ENCODE data around the gene UVRAG.

DNA sequence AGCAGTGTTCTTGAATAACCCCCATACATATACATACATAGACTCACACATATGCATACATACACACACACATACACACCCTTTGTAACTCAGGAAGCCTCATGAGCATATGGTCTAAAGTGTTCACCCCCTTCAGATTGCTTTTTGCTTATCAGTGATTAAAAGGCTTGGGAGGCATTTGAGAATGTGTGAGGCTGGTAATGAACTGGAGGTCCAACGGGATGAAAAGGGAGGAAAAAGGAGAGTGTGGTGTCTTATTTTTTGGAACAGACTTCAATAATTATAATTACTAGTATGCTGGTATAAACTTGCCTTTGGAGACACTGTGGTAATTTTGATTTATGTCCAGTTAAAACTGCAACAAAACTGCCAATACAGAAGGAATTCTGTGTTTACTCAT lies 124.5 kb downstream of the UVRAG start:
- TF ChIP-seq, protein P1, sequence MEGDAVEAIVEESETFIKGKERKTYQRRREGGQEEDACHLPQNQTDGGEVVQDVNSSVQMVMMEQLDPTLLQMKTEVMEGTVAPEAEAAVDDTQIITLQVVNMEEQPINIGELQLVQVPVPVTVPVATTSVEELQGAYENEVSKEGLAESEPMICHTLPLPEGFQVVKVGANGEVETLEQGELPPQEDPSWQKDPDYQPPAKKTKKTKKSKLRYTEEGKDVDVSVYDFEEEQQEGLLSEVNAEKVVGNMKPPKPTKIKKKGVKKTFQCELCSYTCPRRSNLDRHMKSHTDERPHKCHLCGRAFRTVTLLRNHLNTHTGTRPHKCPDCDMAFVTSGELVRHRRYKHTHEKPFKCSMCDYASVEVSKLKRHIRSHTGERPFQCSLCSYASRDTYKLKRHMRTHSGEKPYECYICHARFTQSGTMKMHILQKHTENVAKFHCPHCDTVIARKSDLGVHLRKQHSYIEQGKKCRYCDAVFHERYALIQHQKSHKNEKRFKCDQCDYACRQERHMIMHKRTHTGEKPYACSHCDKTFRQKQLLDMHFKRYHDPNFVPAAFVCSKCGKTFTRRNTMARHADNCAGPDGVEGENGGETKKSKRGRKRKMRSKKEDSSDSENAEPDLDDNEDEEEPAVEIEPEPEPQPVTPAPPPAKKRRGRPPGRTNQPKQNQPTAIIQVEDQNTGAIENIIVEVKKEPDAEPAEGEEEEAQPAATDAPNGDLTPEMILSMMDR (conservative IDR thresholded peaks at IDR 0.05; ENCODE audit: low read depth, low read length), result no peak
- TF ChIP-seq NFE2L2 (IDR thresholded peaks at IDR 0.05; ENCODE audit: low read depth, low read length), result no peak
- no peak for TF ChIP-seq FOS (IDR thresholded peaks at IDR 0.05; ENCODE audit: low read depth, low read length)
- TF ChIP-seq POLR2A (IDR thresholded peaks at IDR 0.05; ENCODE audit: low read depth, low read length), result no peak
- no peak for TF ChIP-seq BHLHE40 (IDR thresholded peaks at IDR 0.05; ENCODE audit: low read depth, low read length)
- no peak for TF ChIP-seq SMC3 (IDR thresholded peaks at IDR 0.05; ENCODE audit: low read depth, low read length)
- TF ChIP-seq, protein P2, sequence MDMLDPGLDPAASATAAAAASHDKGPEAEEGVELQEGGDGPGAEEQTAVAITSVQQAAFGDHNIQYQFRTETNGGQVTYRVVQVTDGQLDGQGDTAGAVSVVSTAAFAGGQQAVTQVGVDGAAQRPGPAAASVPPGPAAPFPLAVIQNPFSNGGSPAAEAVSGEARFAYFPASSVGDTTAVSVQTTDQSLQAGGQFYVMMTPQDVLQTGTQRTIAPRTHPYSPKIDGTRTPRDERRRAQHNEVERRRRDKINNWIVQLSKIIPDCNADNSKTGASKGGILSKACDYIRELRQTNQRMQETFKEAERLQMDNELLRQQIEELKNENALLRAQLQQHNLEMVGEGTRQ (IDR thresholded peaks at IDR 0.05; ENCODE audit: low read depth, low read length), result no peak
- TF ChIP-seq MAFK (IDR thresholded peaks at IDR 0.05; ENCODE audit: low read depth, low read length), result no peak
- no peak for TF ChIP-seq RCOR1 (IDR thresholded peaks at IDR 0.05; ENCODE audit: insufficient replicate concordance, low read length)
- TF ChIP-seq RFX5 (IDR thresholded peaks at IDR 0.05; ENCODE audit: low read depth, low read length), result no peak
- TF ChIP-seq, protein P3, sequence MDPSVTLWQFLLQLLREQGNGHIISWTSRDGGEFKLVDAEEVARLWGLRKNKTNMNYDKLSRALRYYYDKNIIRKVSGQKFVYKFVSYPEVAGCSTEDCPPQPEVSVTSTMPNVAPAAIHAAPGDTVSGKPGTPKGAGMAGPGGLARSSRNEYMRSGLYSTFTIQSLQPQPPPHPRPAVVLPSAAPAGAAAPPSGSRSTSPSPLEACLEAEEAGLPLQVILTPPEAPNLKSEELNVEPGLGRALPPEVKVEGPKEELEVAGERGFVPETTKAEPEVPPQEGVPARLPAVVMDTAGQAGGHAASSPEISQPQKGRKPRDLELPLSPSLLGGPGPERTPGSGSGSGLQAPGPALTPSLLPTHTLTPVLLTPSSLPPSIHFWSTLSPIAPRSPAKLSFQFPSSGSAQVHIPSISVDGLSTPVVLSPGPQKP (IDR thresholded peaks at IDR 0.05; ENCODE audit: borderline replicate concordance, low read depth, low read length), result no peak
- TF ChIP-seq MAZ (IDR thresholded peaks at IDR 0.05; ENCODE audit: borderline replicate concordance, low read depth, low read length), result no peak
- no peak for TF ChIP-seq CEBPB (IDR thresholded peaks at IDR 0.05; ENCODE audit: low read depth, low read length)

Measured in IMR-90 (cell line).